CD4-positive, alpha-beta T cell treated with Interleukin-10 for 1 hour (primary cell): Measurements from ENCODE around the gene CLCN7.
A peak's percentile ranks its signal among the peaks of the same experiment; 100 is the strongest.

ENCODE experiments used
- DNase-seq: peaks from one replicate; pipeline ENCODE4 v3.0.0-alpha.2; 2020

The CLCN7 gene

DNA sequence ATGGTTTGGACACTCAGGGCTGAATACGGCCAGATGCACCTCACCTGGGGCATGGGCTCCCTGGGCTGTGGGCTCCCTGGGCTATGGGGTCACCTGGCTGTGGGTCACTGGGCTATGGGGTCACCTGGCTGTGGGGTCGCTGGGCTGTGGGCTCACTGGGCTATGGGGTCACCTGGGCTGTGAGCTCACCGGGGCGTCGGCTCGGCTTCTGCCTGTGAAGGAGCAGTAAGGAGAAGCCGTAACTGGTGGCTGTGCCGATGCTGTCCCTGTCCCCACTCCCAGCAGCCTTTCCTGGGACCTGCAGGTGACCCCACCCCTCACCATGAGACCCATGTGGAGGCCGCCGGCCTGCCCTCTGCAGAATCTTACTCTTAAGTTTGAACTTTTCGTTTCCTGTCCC lies 45.8 kb downstream of the CLCN7 start:
- DNase-seq = no peak

GRCh38 chr16:1428511-1428910 lies 46.3 kb downstream of the CLCN7 start:
- DNase-seq = peak; percentile 47

- no peak for DNase-seq
Measured at GRCh38 chr16:1427473-1428461, 47.1 kb downstream of the CLCN7 start.

- DNase-seq = no peak
Measured at GRCh38 chr16:1426734-1427471, 47.9 kb downstream of the CLCN7 start.

- no peak for DNase-seq
Measured at GRCh38 chr16:1425616-1426370, 49.0 kb downstream of the CLCN7 start.

- no peak for DNase-seq
Measured at GRCh38 chr16:1424028-1424427, 50.8 kb downstream of the CLCN7 start.

DNA sequence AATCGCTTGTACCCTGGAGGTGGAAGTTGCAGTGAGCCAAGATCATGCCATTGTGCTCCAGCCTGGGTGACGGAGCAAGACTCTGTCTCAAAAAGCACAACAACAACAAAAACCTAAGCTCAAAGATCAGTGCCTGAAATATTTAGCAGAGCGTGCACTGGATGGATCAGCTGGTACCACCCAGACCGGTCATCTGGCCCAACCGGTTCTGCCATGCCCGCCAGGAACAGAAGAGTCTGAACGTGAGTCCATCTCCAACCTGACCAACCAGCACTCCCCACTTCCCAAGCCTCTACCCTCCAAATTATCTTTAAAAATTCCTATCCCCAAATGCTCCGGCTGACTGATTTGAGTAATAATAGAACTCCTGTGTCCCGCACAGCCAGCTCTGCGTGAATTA lies 52.8 kb downstream of the CLCN7 start:
- no peak for DNase-seq

- no peak for DNase-seq
Measured at GRCh38 chr16:1420111-1420539, 54.7 kb downstream of the CLCN7 start.

DNA sequence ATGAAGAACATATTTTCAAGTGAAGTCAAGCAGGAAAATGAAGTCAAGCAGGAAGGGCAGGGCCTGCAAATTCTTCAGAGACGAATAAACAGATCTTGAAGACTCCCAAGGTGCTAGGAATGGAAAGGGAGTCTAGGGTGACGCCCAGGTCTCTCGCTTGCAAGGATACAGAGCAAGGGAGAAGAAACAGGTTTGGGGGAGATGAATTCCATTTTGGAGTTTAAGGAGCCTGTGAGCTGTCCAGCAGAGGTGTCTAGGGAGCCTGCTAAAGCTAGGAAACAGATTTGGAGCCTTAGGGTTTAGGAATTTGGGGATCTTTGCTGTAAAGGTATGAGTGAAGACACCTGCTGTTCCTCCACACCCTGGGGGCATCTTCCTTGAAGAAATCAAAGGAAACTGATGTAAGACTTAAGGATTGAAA lies 58.3 kb downstream of the CLCN7 start:
- no peak for DNase-seq

DNA sequence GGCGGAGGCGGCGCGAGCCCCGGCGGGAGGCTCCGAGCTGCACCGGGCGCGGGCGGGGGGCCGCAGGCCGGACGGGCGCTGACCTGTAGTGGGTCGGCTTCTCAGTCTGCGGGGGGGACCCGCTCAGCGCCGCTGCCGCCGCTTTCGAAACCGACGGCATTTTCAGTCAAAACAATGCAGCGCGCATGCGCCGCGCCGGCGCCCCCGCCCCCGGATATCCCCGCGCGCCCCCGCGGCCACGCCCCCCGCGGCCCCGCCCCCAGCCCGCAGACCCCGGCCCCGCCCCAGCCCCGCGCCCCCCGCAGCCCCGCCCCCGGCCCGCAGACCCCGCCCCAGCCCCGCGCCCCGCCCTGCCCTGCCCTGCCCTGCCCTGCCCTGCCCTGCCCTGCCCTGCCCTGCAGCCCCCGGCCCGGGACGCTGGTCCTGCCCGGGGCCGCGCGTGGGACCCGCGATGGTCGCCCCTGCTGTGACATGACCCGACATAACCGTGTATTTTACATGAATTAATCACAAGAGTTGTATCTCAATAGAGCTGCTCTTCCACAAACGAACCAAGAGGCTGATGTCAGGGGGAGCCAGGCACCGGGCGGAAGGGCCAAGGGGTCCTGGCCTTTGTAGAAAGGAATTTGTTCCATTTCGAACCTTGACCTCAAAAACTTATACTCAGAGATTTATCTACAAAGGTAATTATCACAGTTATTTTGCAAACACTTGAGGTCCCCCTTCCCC lies 60.1 kb downstream of the CLCN7 start, which contains the start of gene UNKL:
Gene UNKL (minus strand): TSS at position 173 of the 729 bp plus-strand sequence. CDS start 13 bp downstream, at position 160.
- DNase-seq = peak; percentile 88

GRCh38 chr16:1413684-1414531 lies 60.9 kb downstream of the CLCN7 start:
- peak; percentile 72 for DNase-seq

- DNase-seq = no peak
Measured at GRCh38 chr16:1412847-1413246, 62.0 kb downstream of the CLCN7 start.

DNA sequence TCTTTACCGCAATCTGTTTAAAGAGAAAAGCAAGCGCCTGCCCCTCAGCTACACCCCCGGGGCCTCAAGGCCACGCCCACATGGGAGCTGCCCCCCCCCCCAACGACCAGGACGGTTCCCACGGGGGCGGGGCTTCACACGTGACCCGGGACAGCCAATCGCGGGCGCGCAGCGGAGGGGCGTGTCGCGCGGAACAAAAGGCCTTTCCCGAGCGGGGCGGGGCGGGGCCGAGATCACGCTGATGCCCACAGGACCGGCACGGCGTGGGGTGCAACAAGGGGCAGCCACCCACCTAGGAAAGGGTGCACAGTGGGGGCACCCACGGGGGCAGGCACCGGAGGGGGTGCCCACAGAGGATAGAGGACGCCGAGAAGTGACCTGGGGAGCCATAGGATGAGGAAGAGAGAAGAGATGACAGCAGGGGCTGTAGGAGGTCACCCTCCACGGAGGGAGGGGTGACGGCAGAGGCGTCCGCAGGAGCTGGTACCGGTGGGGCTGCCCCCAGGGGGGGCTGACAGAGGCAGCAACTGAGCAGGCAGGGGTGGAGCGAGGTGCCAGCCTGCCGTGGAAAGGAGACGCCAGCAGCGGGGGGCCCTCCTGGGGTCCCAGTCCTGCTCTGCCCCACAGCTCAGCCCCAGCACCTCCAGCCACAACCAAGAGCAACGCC lies 66.5 kb downstream of the CLCN7 start:
- DNase-seq = peak; percentile 97

DNA sequence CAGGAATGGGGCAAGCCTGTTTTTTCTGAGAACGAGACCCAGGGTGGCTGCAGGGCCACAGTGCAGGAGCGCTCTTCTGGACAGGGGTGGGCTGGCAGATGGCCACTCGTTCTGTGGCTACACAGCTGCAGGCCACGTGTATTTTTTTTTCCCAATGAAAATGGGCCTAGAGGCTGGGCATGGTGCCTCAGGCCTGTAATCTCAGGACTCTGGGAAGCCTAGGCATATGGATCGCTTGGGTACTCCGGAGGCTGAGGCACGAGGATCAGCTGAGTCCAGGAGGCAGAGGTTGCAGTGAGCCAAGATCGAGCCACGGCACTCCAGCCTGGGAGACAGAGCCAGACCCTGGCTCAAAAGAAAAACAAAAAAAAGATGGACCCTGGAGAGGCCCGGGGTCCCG lies 67.1 kb downstream of the CLCN7 start:
- DNase-seq = no peak

DNA sequence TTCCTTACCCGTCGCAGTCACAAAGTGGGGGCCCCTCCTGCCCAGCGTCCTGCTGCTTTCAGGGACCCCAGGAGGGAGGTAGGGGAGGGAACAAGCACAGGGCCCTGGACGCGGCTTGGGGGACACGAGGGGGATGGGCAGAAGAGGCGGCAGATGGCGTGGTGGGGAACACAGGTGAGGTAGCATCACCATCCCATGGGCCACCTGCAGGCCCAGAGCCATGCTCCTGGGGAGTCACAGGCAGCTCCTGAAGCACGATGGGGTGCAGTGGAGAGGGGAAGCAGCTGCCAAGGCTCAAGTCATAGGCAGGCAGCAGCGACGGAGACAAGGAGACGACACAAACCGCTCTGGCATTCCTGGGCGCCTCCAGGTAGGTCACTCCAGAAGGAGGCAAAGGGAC lies 71.1 kb downstream of the CLCN7 start:
- no peak for DNase-seq

DNA sequence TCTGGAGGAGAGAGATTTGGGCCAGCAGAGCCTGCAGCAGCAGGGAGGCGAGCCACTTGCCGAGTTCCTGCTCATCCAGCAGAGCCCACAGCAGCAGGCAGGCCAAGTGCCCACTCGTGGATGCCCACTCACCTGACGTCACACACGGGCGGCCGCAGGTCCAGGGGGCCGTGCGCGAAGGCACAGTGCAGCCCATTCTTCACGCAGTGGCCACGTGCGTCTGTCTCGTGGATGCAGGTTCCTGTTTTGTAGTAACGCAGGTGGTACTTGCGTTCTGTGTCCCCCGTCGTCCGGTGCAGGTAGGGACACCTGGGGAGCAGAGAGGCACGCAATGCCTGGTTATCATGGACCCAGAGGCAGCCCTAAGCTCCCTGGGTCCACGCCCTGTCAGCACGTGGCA lies 71.8 kb downstream of the CLCN7 start:
- DNase-seq = no peak

- DNase-seq = no peak
Measured at GRCh38 chr16:1401758-1402154, 73.1 kb downstream of the CLCN7 start.

- DNase-seq = no peak
Measured at GRCh38 chr16:1401061-1401757, 73.6 kb downstream of the CLCN7 start.

GRCh38 chr16:1398826-1399581 lies 75.8 kb downstream of the CLCN7 start:
- no peak for DNase-seq
